ENCODE data around the gene ELP4. TPM values are rescaled to one million over a fixed set of nuclear protein-coding genes. Genes with fewer than 3 reads are reported as not detected.

ELP4 gene
- total RNA-seq, 1 donor from 2014 or later = 31.4 TPM

DNA sequence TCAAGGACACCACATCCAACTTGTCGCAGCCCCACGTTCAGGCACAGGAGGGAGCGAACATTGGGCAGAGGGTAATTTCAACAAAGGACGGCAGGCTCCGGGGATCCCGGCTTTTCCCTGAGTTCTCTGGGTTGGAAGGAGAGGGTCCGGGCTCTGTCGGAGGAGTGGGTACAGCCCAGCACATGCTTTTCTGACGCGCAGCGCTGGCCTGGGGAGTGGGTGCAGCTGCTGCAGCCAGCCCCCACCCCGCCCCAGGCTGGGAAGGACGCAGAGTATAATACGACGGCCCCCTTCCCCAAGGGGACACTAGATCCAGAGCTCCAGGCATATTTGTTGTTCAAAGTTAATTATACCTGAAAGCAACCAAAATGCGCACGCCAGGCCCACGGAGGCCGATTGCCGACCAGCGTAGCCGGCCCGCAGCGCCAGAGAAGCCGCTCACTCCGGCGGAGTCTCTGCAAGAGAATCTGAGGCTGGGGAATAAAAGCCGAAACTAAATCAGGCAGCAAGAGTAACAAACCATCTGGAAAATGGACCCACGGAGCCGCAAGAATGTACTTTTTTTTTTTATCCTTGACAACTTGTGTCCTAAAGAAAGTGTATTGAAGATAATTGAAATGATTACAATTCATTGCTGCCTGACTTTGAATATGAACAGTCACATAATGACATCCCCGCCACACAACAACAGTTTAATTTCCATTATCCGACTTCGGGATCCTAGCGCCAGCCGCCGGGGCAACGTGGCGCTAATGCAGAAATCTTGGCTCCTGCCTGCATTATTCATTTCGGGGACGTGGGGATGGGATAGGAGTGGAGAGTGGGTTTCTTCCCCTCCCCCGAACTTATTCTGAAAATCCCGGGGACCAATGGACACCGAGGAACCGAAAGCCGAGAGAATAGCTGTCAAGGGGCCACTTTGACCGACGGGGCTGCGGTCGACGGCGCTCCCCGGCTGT, 315.6 kb downstream of the ELP4 start:
- DNase-seq = no peak

GRCh38 chr11:31825838-31826484, 316.4 kb downstream of the ELP4 start:
- DNase-seq = no peak

- DNase-seq = no peak
Observed at GRCh38 chr11:31826536-31827438, 317.2 kb downstream of the ELP4 start.

GRCh38 chr11:31827455-31828206, 318.1 kb downstream of the ELP4 start:
- no peak for DNase-seq

- no peak for DNase-seq
Observed at GRCh38 chr11:31828217-31828616, 318.6 kb downstream of the ELP4 start.

DNA sequence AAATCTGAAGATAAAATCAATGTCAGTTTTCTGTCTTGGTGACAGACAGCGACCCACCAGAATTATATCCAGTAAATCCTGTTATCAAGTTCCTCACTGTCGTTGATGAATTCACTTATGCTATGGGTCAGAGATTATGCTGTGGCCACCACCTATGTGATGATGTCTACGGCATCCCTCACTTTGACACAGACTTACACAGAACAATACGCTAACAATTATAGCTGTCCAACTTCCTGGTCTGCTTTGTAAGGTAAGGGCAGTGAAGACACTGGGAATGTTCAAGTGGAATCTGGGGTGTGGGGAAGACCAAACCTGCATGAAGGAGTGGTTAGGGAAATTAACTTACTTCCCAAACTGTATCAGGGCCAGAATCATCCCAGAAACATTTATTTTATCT, 320.8 kb downstream of the ELP4 start:
- DNase-seq = no peak

- no peak for DNase-seq
Observed at GRCh38 chr11:31834237-31834636, 324.7 kb downstream of the ELP4 start.

Other genes starting within 250 kb of the ELP4 start
- 0.89 TPM for gene DCDC1, start 140.0 kb upstream of the ELP4 start, total RNA-seq
- 14.7 TPM for gene DNAJC24, start 139.9 kb upstream of the ELP4 start, total RNA-seq
- 20.9 TPM for gene IMMP1L, start 145 bp upstream of the ELP4 start, total RNA-seq

Measured in skin of body (tissue), 2 donors.